ENCODE measurements around the gene LRRC30.
"Not testable (repeated sequence)": the region's sequence is repeated elsewhere in the genome, so short reads cannot be mapped to it uniquely, and the experiment has no call there.

The LRRC30 gene

DNA sequence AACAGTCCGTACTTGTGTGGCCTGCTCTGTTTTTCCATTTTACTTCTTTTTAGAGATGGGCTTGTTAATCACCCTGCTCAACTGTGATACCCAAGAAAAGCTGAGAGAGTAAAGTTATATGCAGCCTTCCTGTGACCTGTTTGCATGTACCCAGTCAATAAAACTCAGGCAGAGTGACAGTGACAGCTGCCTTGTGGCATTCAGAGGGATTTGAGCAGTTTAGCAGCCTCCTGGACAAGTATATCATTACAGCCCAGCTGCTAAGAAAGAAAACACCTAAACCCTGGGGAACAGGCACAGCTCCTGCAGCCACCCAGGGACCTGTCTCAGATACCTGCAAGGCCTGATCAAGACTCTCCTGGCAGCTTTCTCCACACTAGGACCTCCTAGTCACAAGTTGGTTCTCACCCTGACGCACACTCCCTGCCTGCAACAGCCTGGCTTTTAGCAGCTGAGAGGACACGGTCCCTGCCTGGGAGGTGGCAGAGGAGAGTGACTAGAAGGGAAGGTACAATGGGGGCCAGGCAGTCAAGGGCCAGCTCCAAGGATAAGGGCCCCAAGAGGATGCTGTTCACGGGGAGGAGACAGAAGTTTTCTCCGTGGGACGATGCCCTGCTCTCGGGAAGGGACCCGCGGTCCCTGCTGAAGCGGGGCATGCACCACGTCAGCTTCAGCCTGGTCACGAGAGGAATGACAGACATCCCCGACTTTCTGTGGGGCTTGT lies at the start of gene LRRC30:
TSS of gene LRRC30 (plus strand) at position 464 of the 724 bp plus-strand sequence. CDS start at position 514, 50 bp downstream.
- H3K27me3 ChIP-seq (ENCODE audit: low read depth): no peaks in the 10 kb centered on the region
- in situ Hi-C loops (cut with MboI; ENCODE audit: low sequenced_read_pairs): no loop called here
- DNase-seq (ENCODE audit: low spot score in 2 of 2): no peak
- H3K4me3 ChIP-seq: no peak within 1 kb of the TSS
- no peaks in the 10 kb centered on the region for H3K4me1 ChIP-seq
- H3K36me3 ChIP-seq (replicated peaks): no peaks in the 10 kb centered on the region
- H3K9me3 ChIP-seq: no peaks in the 10 kb centered on the region

DNA sequence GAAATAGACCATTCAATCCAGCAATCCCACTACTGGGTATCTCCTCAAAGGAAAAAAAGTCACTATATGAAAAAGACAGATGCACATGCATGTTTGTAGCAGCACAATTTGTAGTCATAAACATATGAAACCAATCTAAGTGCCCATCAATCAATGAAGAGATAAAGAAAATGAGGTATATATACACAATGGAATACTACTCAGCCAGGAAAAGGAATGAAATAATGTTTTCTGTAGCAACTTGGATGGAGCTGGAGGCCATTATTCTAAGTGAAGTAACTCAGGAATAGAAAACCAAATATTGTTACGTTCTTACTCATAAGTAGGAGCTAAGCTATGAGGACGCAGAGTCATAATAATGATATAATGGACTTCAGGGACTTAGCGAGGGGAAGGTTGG lies 45.2 kb upstream of the LRRC30 start:
- no peaks in the 10 kb centered on the region for H3K4me1 ChIP-seq
- DNase-seq (ENCODE audit: low spot score in 2 of 2): no peak
- no peaks in the 10 kb centered on the region for H3K9me3 ChIP-seq
- H3K4me3 ChIP-seq: no peak overlapping the region
- in situ Hi-C loops (cut with MboI; ENCODE audit: low sequenced_read_pairs): no loop called here
- no peaks in the 10 kb centered on the region for H3K36me3 ChIP-seq (replicated peaks)
- no peaks in the 10 kb centered on the region for H3K27me3 ChIP-seq (ENCODE audit: low read depth)

DNA sequence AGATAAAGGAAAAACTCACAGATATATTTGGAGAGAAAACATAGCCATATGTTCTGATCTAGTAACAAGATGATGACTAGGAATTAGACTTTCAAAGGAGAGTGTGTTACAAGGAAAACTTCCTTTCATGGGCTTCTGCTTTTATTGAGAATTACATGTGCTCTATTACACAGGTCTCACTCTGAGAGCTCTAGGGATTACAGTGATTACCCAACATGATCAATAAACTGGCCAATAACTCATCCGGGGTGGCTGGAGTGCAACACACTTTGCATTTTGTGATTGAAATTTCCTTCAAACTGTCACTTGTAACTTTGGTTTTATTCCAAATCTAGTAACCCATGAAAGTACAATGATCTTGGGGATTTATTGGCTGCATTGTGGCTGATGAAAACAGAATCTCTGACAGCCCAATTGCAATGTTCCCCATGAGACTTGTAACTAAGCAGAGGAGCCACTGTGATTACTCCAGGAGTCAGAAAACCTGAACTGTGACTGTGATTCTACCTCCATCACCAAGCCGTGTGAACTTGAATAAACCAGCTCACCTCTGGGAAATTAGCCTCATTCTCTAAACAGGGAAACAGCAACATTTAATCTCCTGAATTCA lies 40.2 kb upstream of the LRRC30 start:
- no peaks in the 10 kb centered on the region for H3K27me3 ChIP-seq (ENCODE audit: low read depth)
- H3K4me1 ChIP-seq: no peaks in the 10 kb centered on the region
- H3K36me3 ChIP-seq (replicated peaks): no peaks in the 10 kb centered on the region
- H3K9me3 ChIP-seq: 0 out of 2 replicates have a peak, but pooled peaks cover 2% of the 10 kb centered on the region
- in situ Hi-C loops (cut with MboI; ENCODE audit: low sequenced_read_pairs): no loop called here
- no peak for DNase-seq (ENCODE audit: low spot score in 2 of 2)
- no peak overlapping the region for H3K4me3 ChIP-seq

DNA sequence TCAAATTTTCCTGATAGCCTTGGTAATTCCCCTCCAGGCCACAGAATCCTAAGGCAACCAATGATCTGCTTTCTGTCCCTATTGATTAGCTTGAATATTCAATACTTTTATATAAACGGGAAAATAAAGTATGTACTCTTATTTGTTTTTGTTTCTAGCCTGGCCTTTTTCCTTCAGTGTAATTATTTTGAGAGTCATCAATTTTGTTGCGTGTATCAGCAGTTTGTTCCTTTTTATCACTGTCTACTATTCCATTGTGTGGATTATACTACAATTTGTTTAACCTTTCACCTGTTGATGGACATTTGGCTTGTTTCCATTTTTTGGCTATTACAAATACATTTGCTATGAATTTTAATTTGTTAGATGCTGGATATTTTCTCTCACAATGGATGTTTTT lies 39.2 kb upstream of the LRRC30 start:
- Histone ChIP-seq H3K4me1 (no peaks in the 10 kb centered on the region), H3K27me3 (ENCODE audit: low read depth) (no peaks in the 10 kb centered on the region), H3K36me3 (replicated peaks) (no peaks in the 10 kb centered on the region), H3K4me3 (no peak overlapping the region), H3K9me3 (0 out of 2 replicates have a peak, but pooled peaks cover 2% of the 10 kb centered on the region)
- in situ Hi-C loops (cut with MboI; ENCODE audit: low sequenced_read_pairs): no loop called here
- DNase-seq (ENCODE audit: low spot score in 2 of 2): no peak

- Histone ChIP-seq H3K27me3 (ENCODE audit: low read depth) (no peaks in the 10 kb centered on the region), H3K4me1 (no peaks in the 10 kb centered on the region), H3K9me3 (0 out of 2 replicates have a peak, but pooled peaks cover 2% of the 10 kb centered on the region), H3K4me3 (no peak overlapping the region), H3K36me3 (replicated peaks) (no peaks in the 10 kb centered on the region)
- no peak for DNase-seq (ENCODE audit: low spot score in 2 of 2)
- in situ Hi-C loops (cut with MboI; ENCODE audit: low sequenced_read_pairs): no loop called here
Measured at GRCh38 chr18:7195266-7195665, 35.6 kb upstream of the LRRC30 start.

GRCh38 chr18:7196421-7196820 lies 34.5 kb upstream of the LRRC30 start:
- H3K9me3 ChIP-seq: 0 out of 2 replicates have a peak, but pooled peaks cover 2% of the 10 kb centered on the region
- no peak overlapping the region for H3K4me3 ChIP-seq
- in situ Hi-C loops (cut with MboI; ENCODE audit: low sequenced_read_pairs): no loop called here
- H3K4me1 ChIP-seq: no peaks in the 10 kb centered on the region
- no peaks in the 10 kb centered on the region for H3K27me3 ChIP-seq (ENCODE audit: low read depth)
- no peaks in the 10 kb centered on the region for H3K36me3 ChIP-seq (replicated peaks)
- no peak for DNase-seq (ENCODE audit: low spot score in 2 of 2)

GRCh38 chr18:7197854-7198253 lies 33.0 kb upstream of the LRRC30 start:
- DNase-seq (ENCODE audit: low spot score in 2 of 2): no peak
- no peaks in the 10 kb centered on the region for H3K4me1 ChIP-seq
- H3K36me3 ChIP-seq (replicated peaks): no peaks in the 10 kb centered on the region
- in situ Hi-C loops (cut with MboI; ENCODE audit: low sequenced_read_pairs): no loop called here
- no peaks in the 10 kb centered on the region for H3K27me3 ChIP-seq (ENCODE audit: low read depth)
- H3K4me3 ChIP-seq: no peak overlapping the region
- no peaks in the 10 kb centered on the region for H3K9me3 ChIP-seq

DNA sequence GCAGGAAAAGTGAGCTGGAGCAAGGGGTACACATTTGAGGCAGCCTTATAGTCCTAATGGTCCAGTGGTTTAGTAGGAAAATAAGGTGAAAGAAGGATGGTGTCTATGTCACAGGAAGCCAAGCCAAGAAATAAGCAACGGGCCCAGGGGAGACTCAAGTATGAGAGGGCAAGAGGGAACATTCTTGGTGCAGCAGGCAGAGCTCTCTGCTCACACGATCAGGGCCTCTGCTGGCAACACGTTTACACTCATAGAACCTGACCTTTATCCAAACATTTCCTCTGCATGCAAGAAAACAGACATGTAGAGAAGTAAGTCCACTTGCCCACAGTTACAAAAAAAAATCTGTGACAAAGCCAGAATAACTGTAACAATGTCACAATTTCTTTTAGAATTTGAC lies 32.6 kb upstream of the LRRC30 start:
- H3K9me3 ChIP-seq: no peaks in the 10 kb centered on the region
- no peak overlapping the region for H3K4me3 ChIP-seq
- no peak for DNase-seq (ENCODE audit: low spot score in 2 of 2)
- no peaks in the 10 kb centered on the region for H3K27me3 ChIP-seq (ENCODE audit: low read depth)
- in situ Hi-C loops (cut with MboI; ENCODE audit: low sequenced_read_pairs): no loop called here
- no peaks in the 10 kb centered on the region for H3K4me1 ChIP-seq
- no peaks in the 10 kb centered on the region for H3K36me3 ChIP-seq (replicated peaks)

DNA sequence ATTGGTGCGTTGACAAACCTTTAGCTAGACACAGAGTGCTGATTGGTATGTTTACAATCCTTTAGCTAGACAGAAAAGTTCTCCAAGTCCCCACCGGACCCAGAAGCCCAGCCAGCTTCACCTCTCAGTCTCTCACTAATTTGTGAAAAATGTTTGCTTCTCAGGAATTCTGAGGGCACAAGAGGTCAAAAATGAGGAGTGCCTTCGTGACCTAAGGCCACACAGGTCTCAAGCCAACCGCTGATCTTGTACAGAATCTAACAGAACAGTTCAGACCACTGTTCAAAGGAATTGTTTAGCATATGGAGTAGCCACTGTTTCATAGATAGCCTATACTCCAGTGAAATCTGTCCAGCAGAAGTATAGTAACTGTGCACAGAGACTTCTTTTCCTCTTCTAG lies 29.8 kb upstream of the LRRC30 start:
- no peaks in the 10 kb centered on the region for H3K9me3 ChIP-seq
- H3K4me3 ChIP-seq: no peak overlapping the region
- H3K27me3 ChIP-seq (ENCODE audit: low read depth): no peaks in the 10 kb centered on the region
- no peak for DNase-seq (ENCODE audit: low spot score in 2 of 2)
- H3K36me3 ChIP-seq (replicated peaks): no peaks in the 10 kb centered on the region
- in situ Hi-C loops (cut with MboI; ENCODE audit: low sequenced_read_pairs): no loop called here
- H3K4me1 ChIP-seq: no peaks in the 10 kb centered on the region

GRCh38 chr18:7202169-7202568 lies 28.7 kb upstream of the LRRC30 start:
- Histone ChIP-seq H3K4me3 (no peak overlapping the region), H3K27me3 (ENCODE audit: low read depth) (no peaks in the 10 kb centered on the region), H3K4me1 (no peaks in the 10 kb centered on the region), H3K36me3 (replicated peaks) (no peaks in the 10 kb centered on the region), H3K9me3 (no peaks in the 10 kb centered on the region)
- DNase-seq (ENCODE audit: low spot score in 2 of 2): no peak
- in situ Hi-C loops (cut with MboI; ENCODE audit: low sequenced_read_pairs): no loop called here

DNA sequence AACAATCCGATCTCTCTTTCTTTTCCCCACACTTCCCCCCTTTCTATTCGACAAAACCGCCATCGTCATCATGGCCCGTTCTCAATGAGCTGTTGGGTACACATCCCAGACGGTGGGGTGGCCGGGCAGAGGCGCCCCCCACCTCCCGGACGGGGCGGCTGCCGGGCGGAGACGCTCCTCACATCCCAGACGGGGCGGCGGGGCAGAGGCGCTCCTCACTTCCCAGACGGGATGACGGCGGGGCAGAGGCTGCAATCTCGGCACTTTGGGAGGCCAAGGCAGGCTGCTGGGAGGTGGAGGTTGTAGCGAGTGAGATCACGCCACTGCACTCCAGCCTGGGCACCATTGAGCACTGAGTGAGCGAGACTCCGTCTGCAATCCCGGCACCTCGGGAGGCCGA lies 27.3 kb upstream of the LRRC30 start:
- H3K27me3 ChIP-seq (ENCODE audit: low read depth); DNase-seq (ENCODE audit: low spot score in 2 of 2); H3K36me3 ChIP-seq (replicated peaks); in situ Hi-C loops (cut with MboI; ENCODE audit: low sequenced_read_pairs); H3K9me3 ChIP-seq; H3K4me3 ChIP-seq; H3K4me1 ChIP-seq: not testable (repeated sequence)

DNA sequence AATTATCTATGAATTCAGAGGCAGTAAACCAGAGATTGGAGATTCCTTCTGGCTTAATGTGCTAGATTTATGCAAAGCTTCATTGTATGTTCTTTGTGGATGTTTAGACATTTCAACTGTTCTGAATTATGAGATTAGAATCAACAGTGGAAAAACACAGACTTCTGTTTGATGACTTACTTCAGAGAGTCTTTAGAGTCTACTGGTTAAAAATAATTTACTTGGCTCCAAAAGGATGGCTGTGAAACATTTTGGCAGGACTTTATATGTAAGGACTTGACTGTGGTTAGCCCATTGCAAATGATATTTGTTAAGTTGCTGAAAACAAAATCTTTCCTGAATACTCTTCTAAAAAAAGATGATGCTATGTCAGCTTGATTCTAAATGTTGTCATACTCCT lies 25.5 kb upstream of the LRRC30 start:
- in situ Hi-C loops (cut with MboI; ENCODE audit: low sequenced_read_pairs): no loop called here
- no peak overlapping the region for H3K4me3 ChIP-seq
- no peaks in the 10 kb centered on the region for H3K36me3 ChIP-seq (replicated peaks)
- H3K9me3 ChIP-seq: no peaks in the 10 kb centered on the region
- DNase-seq (ENCODE audit: low spot score in 2 of 2): no peak
- no peaks in the 10 kb centered on the region for H3K4me1 ChIP-seq
- H3K27me3 ChIP-seq (ENCODE audit: low read depth): no peaks in the 10 kb centered on the region

DNA sequence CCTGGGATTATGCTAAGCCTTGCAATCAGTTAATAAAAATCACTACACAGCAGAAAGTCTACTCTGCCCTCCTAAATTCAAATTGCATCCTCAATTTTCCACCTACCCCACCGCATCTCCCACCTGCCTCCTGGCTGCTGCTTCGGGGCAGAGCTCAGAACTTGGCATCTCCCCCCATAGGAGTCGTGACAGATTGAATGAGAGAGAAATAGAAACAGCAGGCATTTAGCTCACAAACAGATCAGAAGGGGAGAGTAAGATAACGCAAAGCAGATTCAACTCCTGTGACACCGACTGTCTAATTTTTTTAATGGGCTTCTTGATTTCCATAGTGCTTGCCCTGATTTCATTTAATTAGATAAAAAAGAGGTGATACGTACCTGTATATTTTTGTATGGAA lies 24.7 kb upstream of the LRRC30 start:
- Histone ChIP-seq H3K4me3 (no peak overlapping the region), H3K36me3 (replicated peaks) (no peaks in the 10 kb centered on the region), H3K9me3 (no peaks in the 10 kb centered on the region), H3K4me1 (no peaks in the 10 kb centered on the region), H3K27me3 (ENCODE audit: low read depth) (no peaks in the 10 kb centered on the region)
- no peak for DNase-seq (ENCODE audit: low spot score in 2 of 2)
- in situ Hi-C loops (cut with MboI; ENCODE audit: low sequenced_read_pairs): no loop called here

- H3K27me3 ChIP-seq (ENCODE audit: low read depth): no peaks in the 10 kb centered on the region
- no peaks in the 10 kb centered on the region for H3K9me3 ChIP-seq
- H3K4me1 ChIP-seq: no peaks in the 10 kb centered on the region
- in situ Hi-C loops (cut with MboI; ENCODE audit: low sequenced_read_pairs): no loop called here
- DNase-seq (ENCODE audit: low spot score in 2 of 2): no peak
- H3K36me3 ChIP-seq (replicated peaks): no peaks in the 10 kb centered on the region
- H3K4me3 ChIP-seq: no peak overlapping the region
Measured at GRCh38 chr18:7207366-7207915, 23.4 kb upstream of the LRRC30 start.
